ENCODE data around the gene ARHGEF10L. TPM values are rescaled to one million over a fixed set of nuclear protein-coding genes. Genes with fewer than 3 reads are reported as not detected.
A peak's percentile ranks its signal among the peaks of the same experiment; 100 is the strongest.

ARHGEF10L gene
- total RNA-seq, 2 donors from 2014 or later, result 226 to 301 TPM

- Histone ChIP-seq H3K36me3 (peaks cover 16% of the 10 kb centered on the region), H3K4me1 (ENCODE audit: control insufficient read depth in 1 of 2, low read depth in 2 of 2) (peaks cover 23 to 92% of the 10 kb centered on the region in 2 donors), H3K27me3 (replicated peaks; ENCODE audit: insufficient read depth) (no peaks in the 10 kb centered on the region), H3K4me3 (no peak overlapping the region), H3K9me3 (no peaks in the 10 kb centered on the region), H3K27ac (peak overlapping the region; percentile 72)
- ATAC-seq (ENCODE audit: insufficient number of reproducible peaks, low FRiP score, low read depth) (no peak), DNase-seq (ENCODE audit: low spot score) (no peak)
- TF ChIP-seq, protein P1, sequence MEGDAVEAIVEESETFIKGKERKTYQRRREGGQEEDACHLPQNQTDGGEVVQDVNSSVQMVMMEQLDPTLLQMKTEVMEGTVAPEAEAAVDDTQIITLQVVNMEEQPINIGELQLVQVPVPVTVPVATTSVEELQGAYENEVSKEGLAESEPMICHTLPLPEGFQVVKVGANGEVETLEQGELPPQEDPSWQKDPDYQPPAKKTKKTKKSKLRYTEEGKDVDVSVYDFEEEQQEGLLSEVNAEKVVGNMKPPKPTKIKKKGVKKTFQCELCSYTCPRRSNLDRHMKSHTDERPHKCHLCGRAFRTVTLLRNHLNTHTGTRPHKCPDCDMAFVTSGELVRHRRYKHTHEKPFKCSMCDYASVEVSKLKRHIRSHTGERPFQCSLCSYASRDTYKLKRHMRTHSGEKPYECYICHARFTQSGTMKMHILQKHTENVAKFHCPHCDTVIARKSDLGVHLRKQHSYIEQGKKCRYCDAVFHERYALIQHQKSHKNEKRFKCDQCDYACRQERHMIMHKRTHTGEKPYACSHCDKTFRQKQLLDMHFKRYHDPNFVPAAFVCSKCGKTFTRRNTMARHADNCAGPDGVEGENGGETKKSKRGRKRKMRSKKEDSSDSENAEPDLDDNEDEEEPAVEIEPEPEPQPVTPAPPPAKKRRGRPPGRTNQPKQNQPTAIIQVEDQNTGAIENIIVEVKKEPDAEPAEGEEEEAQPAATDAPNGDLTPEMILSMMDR (IDR thresholded peaks at IDR 0.05), result no peak
Measured at GRCh38 chr1:17600321-17600720, 60.8 kb downstream of the ARHGEF10L start.

GRCh38 chr1:17601643-17602382 lies 62.3 kb downstream of the ARHGEF10L start:
- TF ChIP-seq, protein P1 (IDR thresholded peaks at IDR 0.05), result no peak
- H3K27me3 ChIP-seq (replicated peaks; ENCODE audit: insufficient read depth), result no peaks in the 10 kb centered on the region
- H3K36me3 ChIP-seq, result peaks cover 17% of the 10 kb centered on the region
- H3K9me3 ChIP-seq, result no peaks in the 10 kb centered on the region
- DNase-seq (ENCODE audit: low spot score), result no peak
- no peak overlapping the region for H3K4me3 ChIP-seq
- H3K4me1 ChIP-seq (ENCODE audit: control insufficient read depth in 1 of 2, low read depth in 2 of 2), result peaks cover 16 to 92% of the 10 kb centered on the region in 2 donors
- no peak for ATAC-seq (ENCODE audit: insufficient number of reproducible peaks, low FRiP score, low read depth)
- peak overlapping the region; percentile 72 to 82 for H3K27ac ChIP-seq

DNA sequence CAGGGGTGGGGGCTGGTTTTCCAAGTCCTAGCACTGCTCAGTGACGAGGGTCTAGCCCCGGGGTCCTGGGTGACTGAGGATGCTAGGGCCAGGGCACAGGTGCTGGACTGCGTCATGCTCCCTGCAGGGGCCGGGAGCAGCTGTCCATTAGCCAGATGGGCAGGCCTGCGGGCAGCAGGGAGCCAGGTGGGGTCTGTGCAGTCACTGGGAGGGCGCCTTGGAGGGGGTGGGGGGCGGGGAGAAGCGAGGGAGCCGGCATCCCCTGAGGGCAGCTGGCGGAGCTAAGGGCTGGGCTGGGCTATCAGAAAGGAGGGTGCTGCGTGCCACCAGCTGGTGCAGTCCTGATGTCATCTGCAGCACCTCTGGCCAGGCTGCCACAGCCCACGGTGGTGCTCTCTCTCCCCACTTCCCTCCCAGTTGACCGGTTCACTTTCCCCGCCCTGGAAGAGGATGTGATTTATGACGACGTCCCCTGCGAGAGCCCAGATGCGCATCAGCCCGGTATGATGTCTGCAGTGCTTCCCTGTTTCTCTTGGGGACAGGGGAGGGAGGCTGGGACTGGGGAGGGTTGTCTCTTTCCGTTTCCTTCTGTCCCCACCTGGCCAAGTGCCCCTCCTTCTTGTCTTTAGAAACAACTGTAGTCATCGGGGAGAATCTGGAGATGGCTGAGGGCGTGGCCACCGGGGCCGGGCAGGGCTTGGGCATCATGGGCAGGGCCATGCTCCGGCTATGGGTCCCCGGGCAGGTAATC lies 63.8 kb downstream of the ARHGEF10L start:
- Histone ChIP-seq H3K9me3 (no peaks in the 10 kb centered on the region), H3K27ac (peak overlapping the region; percentile 77 to 82), H3K4me1 (ENCODE audit: control insufficient read depth in 1 of 2, low read depth in 2 of 2) (peaks cover 16 to 81% of the 10 kb centered on the region in 2 donors), H3K36me3 (peaks cover 29% of the 10 kb centered on the region), H3K27me3 (replicated peaks; ENCODE audit: insufficient read depth) (no peaks in the 10 kb centered on the region), H3K4me3 (no peak overlapping the region)
- TF ChIP-seq, protein P1 (IDR thresholded peaks at IDR 0.05), result no peak
- no peak for DNase-seq (ENCODE audit: low spot score)
- no peak for ATAC-seq (ENCODE audit: insufficient number of reproducible peaks, low FRiP score, low read depth)

- TF ChIP-seq, protein P1 (IDR thresholded peaks at IDR 0.05), result no peak
- Histone ChIP-seq H3K36me3 (peaks cover 54% of the 10 kb centered on the region), H3K4me3 (no peak overlapping the region), H3K27me3 (replicated peaks; ENCODE audit: insufficient read depth) (no peaks in the 10 kb centered on the region), H3K4me1 (ENCODE audit: control insufficient read depth in 1 of 2, low read depth in 2 of 2) (peaks cover 16 to 73% of the 10 kb centered on the region in 2 donors), H3K9me3 (no peaks in the 10 kb centered on the region), H3K27ac (peak overlapping the region; percentile 77 to 78)
- ATAC-seq (ENCODE audit: insufficient number of reproducible peaks, low FRiP score, low read depth) (peak; percentile 65), DNase-seq (ENCODE audit: low spot score) (peak; percentile 49)
Measured at GRCh38 chr1:17605582-17606344, 66.3 kb downstream of the ARHGEF10L start.

Measured in thoracic aorta (tissue), 2 donors.